Measurements from ENCODE around the gene B4GALNT2. TPM values are rescaled to one million over a fixed set of nuclear protein-coding genes. Genes with fewer than 3 reads are reported as not detected.

B4GALNT2 gene
- total RNA-seq, 1 donor, result 0.45 TPM

DNA sequence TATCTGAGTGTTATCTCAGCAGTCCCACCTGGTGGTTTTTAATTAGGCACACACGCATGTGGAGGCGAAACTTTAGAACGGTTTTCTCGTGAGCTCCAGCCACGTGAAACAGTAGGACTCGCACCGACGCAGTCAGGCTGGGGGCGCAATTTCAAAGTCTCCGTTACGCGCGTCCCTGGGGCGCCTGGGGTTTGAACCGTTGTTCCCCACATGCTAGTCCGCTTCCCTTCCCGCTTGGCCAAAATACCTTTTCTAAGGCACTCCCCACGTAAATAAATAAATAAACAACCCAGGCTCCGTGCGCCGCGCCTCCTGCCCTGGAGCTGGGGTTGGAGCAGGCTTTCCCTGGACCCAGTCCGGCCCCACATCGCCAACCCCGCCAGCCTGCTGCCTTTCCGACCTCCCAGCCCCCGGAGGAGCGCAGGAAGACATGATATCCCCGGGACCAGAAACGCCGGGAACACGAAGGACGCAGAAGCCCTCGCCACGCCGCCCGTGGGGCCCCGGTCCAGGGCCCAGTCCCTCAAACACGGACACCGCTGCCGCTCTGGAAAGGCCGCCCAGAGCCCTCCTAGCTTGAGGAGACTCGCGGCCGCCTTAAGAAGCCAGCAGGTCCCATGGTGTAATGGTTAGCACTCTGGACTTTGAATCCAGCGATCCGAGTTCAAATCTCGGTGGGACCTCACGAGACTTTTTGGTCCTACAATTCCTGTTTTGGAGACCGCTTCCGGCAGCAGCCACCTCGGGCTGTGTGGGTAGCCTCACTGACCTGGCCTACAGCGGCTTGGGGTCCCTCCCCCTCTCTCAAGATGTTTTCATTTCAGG is 59.6 kb downstream of the B4GALNT2 start:
- DNase-seq (ENCODE audit: low read depth), result peak; percentile 84
- TF ChIP-seq, protein P1, sequence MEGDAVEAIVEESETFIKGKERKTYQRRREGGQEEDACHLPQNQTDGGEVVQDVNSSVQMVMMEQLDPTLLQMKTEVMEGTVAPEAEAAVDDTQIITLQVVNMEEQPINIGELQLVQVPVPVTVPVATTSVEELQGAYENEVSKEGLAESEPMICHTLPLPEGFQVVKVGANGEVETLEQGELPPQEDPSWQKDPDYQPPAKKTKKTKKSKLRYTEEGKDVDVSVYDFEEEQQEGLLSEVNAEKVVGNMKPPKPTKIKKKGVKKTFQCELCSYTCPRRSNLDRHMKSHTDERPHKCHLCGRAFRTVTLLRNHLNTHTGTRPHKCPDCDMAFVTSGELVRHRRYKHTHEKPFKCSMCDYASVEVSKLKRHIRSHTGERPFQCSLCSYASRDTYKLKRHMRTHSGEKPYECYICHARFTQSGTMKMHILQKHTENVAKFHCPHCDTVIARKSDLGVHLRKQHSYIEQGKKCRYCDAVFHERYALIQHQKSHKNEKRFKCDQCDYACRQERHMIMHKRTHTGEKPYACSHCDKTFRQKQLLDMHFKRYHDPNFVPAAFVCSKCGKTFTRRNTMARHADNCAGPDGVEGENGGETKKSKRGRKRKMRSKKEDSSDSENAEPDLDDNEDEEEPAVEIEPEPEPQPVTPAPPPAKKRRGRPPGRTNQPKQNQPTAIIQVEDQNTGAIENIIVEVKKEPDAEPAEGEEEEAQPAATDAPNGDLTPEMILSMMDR (IDR thresholded peaks at IDR 0.05; ENCODE audit: insufficient read depth, low read length), result peak; percentile 25
- H3K4me3 ChIP-seq (ENCODE audit: low read depth, low read length), result peak overlapping the region; percentile 79

DNA sequence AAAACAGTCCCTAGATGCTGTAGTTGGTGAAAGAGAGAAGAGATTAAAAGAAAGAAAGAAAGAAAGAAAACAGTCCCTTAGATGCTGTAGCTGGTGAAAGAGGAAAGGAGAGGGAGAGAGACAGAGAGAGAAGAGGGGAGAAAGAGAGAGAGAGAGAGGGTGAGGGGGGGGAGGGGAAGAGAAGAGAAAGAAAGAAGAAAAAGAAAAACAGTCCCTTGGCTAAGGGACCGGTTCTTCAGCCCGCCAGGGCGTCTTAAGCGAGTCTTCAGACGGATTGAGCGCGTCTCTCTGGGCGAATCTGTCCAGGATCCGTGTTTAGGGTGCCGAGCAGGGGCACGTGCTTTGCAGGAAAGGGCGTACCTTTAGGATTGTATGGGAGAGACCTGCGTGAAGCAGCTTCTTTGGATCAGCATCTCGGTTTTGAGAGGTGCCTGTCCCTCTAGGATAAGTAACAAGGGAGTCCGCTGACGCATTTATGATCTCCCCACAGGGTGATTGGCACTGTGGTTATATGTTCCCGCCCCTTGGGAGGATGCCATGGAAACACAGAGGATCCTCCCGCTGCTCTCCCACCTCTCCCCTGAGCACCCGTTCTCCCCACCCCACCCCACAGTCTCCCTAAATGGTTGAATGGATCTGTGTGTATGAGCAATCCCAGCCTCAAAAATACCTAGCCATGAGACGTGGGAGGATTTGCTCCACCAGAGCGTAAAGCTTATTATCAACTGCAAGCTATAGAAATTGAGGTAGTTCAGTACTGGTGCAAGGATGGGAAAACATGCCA is 61.1 kb downstream of the B4GALNT2 start:
- peak; percentile 59 for DNase-seq (ENCODE audit: low read depth)
- TF ChIP-seq, protein P1 (IDR thresholded peaks at IDR 0.05; ENCODE audit: insufficient read depth, low read length), result no peak
- peak overlapping the region; percentile 79 for H3K4me3 ChIP-seq (ENCODE audit: low read depth, low read length)

DNA sequence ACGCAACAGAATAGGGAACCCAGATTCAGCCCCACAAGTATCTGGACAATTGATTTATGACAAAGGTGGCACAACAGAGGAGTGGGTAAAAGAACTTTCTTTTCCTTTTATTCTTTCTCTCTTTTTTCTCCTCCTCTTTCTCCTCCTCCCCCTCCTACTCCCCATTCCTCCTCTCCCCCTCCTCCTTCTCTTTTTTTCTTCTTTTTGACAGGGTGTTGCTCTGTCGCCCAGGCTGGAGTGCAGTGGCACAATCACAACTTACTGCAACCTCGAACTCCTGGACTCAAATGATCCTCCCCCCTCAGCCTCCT is 61.7 kb downstream of the B4GALNT2 start:
- H3K4me3 ChIP-seq (ENCODE audit: low read depth, low read length), result no peak overlapping the region
- no peak for DNase-seq (ENCODE audit: low read depth)
- TF ChIP-seq, protein P1 (IDR thresholded peaks at IDR 0.05; ENCODE audit: insufficient read depth, low read length), result no peak

DNA sequence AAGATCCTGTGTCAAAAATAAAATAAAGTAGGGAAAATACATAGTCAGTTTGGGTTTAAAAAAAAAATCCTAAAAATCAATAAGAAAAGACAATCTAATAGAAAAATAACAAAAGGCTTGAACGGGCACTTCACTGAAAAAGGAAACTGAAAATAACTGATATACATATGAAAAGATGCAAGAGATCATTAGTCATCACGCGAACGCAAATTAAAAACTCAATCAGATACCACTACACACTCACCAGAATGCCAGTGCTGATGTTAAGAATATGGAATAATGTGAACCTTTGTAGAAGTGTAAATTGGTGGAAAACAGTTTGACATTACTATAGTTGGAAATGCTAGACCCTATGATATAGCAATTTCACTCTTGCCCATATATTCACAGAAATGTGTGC is 63.2 kb downstream of the B4GALNT2 start:
- TF ChIP-seq, protein P1 (IDR thresholded peaks at IDR 0.05; ENCODE audit: insufficient read depth, low read length), result no peak
- no peak for DNase-seq (ENCODE audit: low read depth)
- H3K4me3 ChIP-seq (ENCODE audit: low read depth, low read length), result no peak overlapping the region

DNA sequence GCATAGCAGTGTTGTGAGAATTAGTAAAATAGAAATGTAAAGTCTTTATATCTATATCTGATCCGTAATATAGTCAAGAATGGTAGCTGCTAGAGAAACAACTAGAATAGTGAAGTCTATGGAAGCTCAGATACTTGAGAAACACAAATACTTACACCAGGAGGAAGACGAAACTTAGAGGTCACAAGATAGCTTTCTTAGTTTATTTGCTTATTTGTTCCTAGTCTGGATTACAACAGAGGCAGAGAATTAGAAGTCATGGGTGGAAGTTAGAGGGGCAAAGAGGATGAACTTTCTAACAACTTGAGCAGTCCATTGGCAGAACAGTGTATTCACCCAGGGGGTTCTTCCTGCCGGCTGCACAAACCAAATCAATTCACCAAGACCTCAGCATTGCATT is 64.0 kb downstream of the B4GALNT2 start:
- TF ChIP-seq, protein P1 (IDR thresholded peaks at IDR 0.05; ENCODE audit: insufficient read depth, low read length), result no peak
- no peak for DNase-seq (ENCODE audit: low read depth)
- no peak overlapping the region for H3K4me3 ChIP-seq (ENCODE audit: low read depth, low read length)

DNA sequence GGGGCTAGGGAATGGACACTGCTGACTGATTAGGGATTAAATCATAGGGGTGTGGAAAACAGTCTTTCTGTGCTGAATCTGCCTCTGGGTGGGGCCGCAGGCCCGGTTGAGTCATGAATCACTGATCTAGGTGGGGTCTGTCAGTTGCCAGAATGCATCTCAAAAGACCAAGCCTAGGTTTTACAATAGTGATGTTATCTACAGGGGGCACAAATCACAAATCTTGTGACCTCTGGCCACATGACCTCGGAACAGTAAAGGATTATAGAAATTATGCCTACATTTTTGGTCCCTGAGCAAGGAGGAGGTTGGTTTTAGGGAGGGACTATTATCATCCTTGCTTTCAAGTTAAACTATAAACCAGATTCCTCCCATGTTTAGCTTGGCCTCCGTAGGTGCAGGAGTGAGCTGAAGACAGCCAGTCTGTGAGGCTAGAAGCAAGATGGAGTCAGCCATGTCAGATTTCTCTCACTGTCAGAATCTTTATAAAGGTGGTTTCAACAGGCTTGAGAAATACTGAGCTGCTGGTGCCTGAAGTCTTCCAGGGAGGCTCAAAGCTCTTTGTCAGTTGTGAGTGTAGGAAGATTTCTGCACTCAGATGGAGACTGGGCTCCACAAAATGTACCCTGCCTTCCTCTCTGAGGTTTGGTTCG is 64.9 kb downstream of the B4GALNT2 start:
- TF ChIP-seq, protein P1 (IDR thresholded peaks at IDR 0.05; ENCODE audit: insufficient read depth, low read length), result no peak
- no peak overlapping the region for H3K4me3 ChIP-seq (ENCODE audit: low read depth, low read length)
- DNase-seq (ENCODE audit: low read depth), result peak; percentile 34
